Fibroblast of villous mesenchyme (primary cell): ENCODE results near the gene LAMTOR2. TPM values are rescaled to one million over a fixed set of nuclear protein-coding genes. Genes with fewer than 3 reads are reported as not detected.
A peak's percentile ranks its signal among the peaks of the same experiment; 100 is the strongest.

Experiments
- DNase-seq: peaks from one replicate; pipeline ENCODE4 v3.0.0-alpha.2; 2010; ENCODE audit warnings: low read depth
- H3K4me3 ChIP-seq: 2 replicates; pipeline ENCODE4 v1.5.1; 2011; ENCODE audit warnings: low read depth, mild to moderate bottlenecking, low read length
- total RNA-seq: library from RNA; depleted of rRNA; stranded (reverse); fragments of >200 nt; gene quantifications from 2 replicates; pipeline ENCODE4 v1.2.3, GENCODE V29; 2012
- TF ChIP-seq, protein P1 (sequence below): IDR thresholded peaks from 2 replicates; pipeline ENCODE4 v1.5.1; 2012; ENCODE audit warnings: low read depth, mild to moderate bottlenecking, low read length; ENCODE audit not compliant: insufficient read depth

LAMTOR2 gene
- total RNA-seq, 1 donor: 40.6 TPM

DNA sequence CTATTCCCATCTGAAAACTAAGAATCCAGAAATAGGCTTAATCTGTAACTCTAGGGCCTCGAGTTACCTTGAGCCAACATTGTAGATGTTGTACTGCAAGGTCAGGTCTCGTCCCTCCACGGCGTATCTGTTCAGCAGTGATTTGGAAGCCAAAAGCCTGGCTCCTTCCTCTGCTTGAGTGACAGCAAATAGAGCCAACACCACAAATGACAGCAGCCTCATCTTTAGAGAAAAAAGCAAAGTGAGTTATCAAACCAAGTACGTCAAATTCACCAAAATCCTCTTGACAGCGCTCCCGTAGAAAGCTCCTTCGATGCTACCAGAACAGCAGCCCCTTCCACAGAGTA is 34.7 kb upstream of the LAMTOR2 start:
- peak overlapping the region; percentile 90 for H3K4me3 ChIP-seq
- DNase-seq: no peak
- TF ChIP-seq, protein P1, sequence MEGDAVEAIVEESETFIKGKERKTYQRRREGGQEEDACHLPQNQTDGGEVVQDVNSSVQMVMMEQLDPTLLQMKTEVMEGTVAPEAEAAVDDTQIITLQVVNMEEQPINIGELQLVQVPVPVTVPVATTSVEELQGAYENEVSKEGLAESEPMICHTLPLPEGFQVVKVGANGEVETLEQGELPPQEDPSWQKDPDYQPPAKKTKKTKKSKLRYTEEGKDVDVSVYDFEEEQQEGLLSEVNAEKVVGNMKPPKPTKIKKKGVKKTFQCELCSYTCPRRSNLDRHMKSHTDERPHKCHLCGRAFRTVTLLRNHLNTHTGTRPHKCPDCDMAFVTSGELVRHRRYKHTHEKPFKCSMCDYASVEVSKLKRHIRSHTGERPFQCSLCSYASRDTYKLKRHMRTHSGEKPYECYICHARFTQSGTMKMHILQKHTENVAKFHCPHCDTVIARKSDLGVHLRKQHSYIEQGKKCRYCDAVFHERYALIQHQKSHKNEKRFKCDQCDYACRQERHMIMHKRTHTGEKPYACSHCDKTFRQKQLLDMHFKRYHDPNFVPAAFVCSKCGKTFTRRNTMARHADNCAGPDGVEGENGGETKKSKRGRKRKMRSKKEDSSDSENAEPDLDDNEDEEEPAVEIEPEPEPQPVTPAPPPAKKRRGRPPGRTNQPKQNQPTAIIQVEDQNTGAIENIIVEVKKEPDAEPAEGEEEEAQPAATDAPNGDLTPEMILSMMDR: no peak

DNA sequence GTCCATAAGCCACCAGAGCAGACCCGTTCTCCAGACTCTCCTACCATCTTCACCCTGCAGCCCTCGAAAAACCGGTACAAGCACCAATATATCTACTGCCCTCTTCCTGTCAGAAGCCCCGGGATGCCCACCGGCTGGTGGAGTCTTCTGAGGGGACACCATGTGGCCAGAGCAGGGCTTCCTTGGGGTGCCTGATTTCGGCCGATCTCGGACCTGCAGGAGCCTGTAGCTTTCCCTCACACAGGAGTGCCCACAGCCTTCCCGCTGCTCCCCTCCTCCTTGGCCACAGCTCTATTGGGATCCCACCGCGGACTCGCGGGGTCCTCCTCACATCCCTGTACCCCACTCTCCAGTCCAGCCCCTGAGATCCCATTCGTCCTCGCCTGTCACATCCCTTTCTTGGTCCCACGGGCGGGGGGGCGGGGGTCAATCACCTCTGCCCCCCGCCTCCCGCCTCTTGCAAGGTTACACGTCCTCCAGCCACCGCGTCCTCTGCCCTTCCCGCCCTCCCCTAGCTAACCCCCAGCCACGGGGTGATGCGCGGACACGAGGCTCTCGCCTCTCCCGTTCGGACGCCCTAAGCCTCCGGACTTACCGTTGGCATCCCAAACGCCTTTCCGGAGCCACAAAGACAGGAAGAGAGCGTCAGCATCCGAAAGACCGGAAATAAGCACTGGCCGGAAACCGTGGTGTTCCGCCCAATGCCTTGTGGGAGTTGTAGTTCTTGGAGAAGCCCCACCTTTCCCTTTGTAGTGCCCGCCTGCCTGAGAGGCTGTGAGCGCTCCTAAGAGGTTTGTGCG is 34.1 kb upstream of the LAMTOR2 start, which contains the start of gene SSR2:
TSS of gene SSR2 (minus strand) at position 659 of the 800 bp plus-strand sequence. CDS start 784 bp downstream, outside the sequence.
- H3K4me3 ChIP-seq: peak within 1 kb of the TSS; percentile 90
- TF ChIP-seq, protein P1: no peak
- DNase-seq: peak; percentile 94

DNA sequence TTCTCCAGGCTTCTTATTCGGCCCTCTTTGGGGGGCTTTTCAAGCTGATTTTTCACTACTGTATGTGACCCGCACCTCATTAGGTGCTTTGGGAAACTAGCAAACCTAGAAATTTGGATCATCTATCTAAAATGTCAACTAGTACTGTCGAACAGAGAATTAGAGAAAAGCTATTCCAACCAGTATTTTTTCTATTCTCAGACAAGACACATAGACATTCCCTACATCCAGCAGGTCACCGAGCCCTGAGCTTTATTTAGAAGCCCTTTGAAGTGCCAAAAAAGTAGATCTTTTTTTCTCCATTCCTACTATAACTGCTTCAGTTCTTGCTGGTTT is 33.5 kb upstream of the LAMTOR2 start:
- TF ChIP-seq, protein P1: no peak
- DNase-seq: no peak
- peak overlapping the region; percentile 90 for H3K4me3 ChIP-seq

DNA sequence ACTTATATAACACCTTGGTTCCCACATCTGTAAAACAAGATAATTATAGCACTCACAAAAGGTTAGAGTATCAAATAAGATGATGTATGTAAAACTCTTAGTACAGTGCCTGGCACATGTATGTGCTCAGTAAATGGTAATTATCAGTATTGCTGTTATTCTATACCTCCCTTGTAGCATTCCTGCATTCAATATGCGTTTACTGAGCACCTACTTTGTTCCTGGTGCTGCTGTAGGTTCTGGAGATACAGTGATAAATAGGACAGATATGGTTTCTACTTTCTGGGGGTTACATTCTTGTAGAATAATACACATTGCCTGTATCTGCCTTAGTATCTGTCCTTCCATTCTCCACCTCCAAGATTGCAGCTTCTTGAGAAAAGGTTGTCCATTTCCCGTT is 32.6 kb upstream of the LAMTOR2 start:
- TF ChIP-seq, protein P1: no peak

DNA sequence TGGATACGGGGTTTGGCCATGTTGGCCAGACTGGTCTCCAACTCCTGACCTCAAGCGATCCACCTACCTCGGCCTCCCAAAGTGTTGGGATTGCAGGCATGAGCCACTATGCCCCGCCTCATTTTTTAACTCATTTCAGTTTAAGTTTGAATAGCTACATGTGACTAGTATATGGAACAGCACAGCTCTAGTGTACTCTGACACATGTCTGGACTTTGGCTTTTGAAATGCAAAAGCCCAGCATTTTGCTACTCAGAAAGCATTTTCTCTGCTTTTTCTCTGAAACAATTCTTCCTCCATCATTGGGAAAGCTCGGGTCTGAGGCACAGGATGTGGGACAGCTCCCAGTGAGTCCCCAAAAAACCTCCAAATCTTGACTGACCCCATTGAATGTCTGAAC is 29.8 kb upstream of the LAMTOR2 start:
- TF ChIP-seq, protein P1: no peak
- H3K4me3 ChIP-seq: no peak overlapping the region
- DNase-seq: no peak

More for the DNA sequence above, 32.6 kb upstream of the LAMTOR2 start:
- H3K4me3 ChIP-seq: no peak overlapping the region
- no peak for DNase-seq

DNA sequence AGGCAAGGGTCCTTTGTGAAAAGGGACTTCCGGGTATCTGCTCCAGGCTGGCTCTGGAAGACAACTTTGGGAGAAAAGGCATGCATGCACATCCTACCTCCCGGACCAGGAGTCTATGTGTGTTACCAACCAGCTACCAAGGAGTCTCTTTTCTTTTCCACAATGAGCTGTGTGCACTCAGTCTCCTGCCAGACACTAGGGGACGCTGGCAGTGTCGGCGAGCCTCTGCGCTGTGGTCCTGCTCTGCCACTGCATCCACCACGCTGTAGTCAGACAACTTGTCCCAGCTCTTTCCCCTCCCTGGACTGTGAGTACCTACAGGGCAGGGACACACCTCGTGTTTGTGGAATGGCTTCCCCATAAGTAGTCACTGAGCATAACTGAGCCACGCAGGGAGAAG is 28.7 kb upstream of the LAMTOR2 start:
- DNase-seq: peak; percentile 49
- no peak overlapping the region for H3K4me3 ChIP-seq
- TF ChIP-seq, protein P1: peak; percentile 86

DNA sequence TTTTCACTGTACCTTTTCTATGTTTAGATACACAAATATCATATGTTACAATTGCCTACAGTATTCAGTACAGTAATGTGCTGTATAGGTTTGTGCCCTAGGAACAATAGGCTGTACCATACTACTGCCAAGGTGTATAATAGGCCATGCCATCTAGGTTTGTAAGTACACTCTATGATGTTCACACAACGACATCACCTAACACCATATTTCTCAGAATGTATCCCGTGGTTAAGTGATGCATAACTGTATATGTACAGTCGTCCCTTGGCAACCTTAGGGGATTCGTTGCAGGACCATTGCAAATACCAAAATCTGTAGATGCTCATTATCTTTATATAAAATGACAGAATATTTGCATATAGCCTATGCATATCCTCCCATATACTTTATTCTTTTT is 28.0 kb upstream of the LAMTOR2 start:
- TF ChIP-seq, protein P1: no peak
- H3K4me3 ChIP-seq: no peak overlapping the region
- no peak for DNase-seq
